GM18861 (cell line): ENCODE results near the gene CCDC78.

ENCODE experiments used
- ATAC-seq: cut with Tn5 transposase; IDR thresholded peaks from one replicate; pipeline ENCODE4 v1.9.1; 2021; ENCODE audit not compliant: unreplicated experiment

The CCDC78 gene

GRCh38 chr16:740459-740763, 14.2 kb upstream of the CCDC78 start:
- no peak for ATAC-seq

GRCh38 chr16:739560-740458, 13.6 kb upstream of the CCDC78 start:
- ATAC-seq, result no peak

- no peak for ATAC-seq
Observed at GRCh38 chr16:736936-737481, 10.8 kb upstream of the CCDC78 start.

GRCh38 chr16:735982-736453, 9.8 kb upstream of the CCDC78 start:
- ATAC-seq, result no peak

GRCh38 chr16:734981-735881, 9.0 kb upstream of the CCDC78 start:
- no peak for ATAC-seq

- ATAC-seq, result no peak
Observed at GRCh38 chr16:734208-734980, 8.2 kb upstream of the CCDC78 start.

- no peak for ATAC-seq
Observed at GRCh38 chr16:733382-734207, 7.4 kb upstream of the CCDC78 start.

- no peak for ATAC-seq
Observed at GRCh38 chr16:732936-733335, 6.7 kb upstream of the CCDC78 start.

GRCh38 chr16:732332-732731, 6.1 kb upstream of the CCDC78 start:
- ATAC-seq, result no peak

- ATAC-seq, result no peak
Observed at GRCh38 chr16:730666-731509, 4.6 kb upstream of the CCDC78 start.

GRCh38 chr16:729768-730665, 3.8 kb upstream of the CCDC78 start:
- no peak for ATAC-seq

- no peak for ATAC-seq
Observed at GRCh38 chr16:728890-729744, 2.9 kb upstream of the CCDC78 start.

- peak; percentile 26 for ATAC-seq
Observed at GRCh38 chr16:728131-728889, 2.1 kb upstream of the CCDC78 start.

- ATAC-seq, result no peak
Observed at GRCh38 chr16:727291-727977, 1.2 kb upstream of the CCDC78 start.

GRCh38 chr16:726188-726437, 130 bp downstream of the CCDC78 start:
- ATAC-seq, result no peak
